ENCODE results near the gene RPRM. TPM values are rescaled to one million over a fixed set of nuclear protein-coding genes. Genes with fewer than 3 reads are reported as not detected.

The RPRM gene
- total RNA-seq = 0.16 TPM in 1 of 2 replicates, not detected in the other

DNA sequence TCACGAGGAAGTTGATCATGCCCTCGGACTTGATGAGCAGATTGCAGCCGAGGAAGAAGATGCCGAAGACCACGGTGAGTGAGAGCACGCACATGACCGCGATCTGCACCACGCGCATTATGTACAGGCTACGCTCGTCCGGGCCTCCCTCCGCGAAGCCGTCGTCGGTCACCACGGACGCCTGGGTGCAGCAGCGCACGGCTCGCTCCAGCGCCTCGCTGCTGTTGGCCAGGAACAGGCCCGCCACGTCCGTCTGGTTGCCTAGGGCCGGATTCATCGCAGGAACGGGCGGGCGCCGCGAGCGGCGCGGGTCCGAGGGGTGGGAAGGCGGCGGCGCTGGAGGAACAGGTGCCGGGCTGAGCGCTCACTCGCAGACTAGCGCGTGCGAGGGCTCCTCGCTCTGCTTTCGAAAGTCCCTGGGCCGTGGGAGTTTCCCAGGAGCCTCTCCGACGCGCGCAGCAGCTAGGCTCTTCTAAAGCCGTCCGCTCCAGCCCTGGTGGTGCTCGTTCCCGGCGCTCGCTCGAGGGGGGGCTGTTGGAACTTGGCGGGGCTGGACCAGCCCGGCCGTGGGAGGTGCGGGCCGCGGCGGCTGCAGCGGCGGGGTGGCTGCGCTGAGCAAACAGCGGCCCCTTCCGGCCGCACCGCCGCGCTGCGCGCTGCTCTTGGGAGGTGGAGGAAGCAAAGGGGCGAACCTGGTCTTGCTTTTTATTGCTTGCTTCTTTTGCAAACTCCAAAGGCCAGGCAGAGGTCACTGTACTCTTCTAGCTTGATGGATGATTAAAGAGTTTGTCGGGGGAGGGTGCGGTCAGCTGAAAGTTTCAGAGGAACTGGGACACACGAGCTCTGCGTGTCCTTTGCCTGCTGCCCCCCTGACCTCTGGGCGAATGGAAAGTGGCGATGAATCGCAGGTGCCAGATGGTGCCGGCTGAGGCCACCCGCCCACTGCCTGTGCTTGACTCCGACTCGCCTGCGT is at the start of gene RPRM:
Gene RPRM, minus strand, starts transcription at position 474 of the 973 bp plus-strand sequence. Its CDS starts 197 bp downstream, at position 277.

Small RNAs within 50 kb of the gene (small RNA-seq; reads per million reads assigned to genes)
- not detected for gene RF00275
